GM21786 (cell line): ENCODE measurements around the gene ZNF804A.
A peak's percentile ranks its signal among the peaks of the same experiment; 100 is the strongest.
"Not testable (repeated sequence)": the region's sequence is repeated elsewhere in the genome, so short reads cannot be mapped to it uniquely, and the experiment has no call there.

Experiments
- ATAC-seq: cut with Tn5 transposase; IDR thresholded peaks from one replicate; pipeline ENCODE4 v1.9.1; 2021; ENCODE audit not compliant: unreplicated experiment

ZNF804A gene

DNA sequence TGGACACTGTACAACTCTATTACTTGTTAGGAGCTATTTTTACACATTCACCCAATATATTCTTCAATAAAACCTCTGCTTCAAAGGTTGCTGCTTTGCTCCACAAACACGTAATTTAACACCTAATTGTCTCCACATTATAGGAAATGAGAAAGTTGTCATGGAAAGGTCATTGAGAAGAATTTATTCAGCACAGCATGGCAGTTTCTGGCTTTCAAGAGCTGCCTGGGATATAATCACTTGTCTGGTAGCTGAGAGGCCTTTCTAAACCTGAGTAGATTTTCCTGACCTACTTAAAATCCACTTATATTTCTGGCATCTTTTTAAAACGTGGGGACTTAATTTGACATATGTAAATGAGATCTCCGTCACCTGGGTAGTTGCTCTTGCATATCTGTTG lies 216.1 kb downstream of the ZNF804A start:
- no peak for ATAC-seq

DNA sequence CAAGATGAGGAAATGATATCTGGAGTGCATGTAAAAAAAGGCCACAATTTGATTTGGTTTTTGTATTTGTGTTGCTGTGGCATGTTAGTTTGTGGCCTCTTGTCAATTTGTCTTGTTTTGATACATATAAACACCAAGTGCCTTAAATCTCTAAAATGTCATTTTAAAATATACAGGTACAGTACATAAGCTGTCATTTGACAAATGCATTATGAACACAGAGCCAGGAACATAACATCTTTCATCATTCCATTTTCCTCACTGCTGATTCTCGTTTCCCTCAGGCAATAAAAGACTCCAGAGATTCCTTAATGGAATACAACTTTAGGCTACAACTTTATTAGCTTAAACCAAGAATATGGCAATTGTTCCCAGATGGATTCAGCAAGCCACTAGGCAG lies 217.5 kb downstream of the ZNF804A start:
- ATAC-seq, result no peak

GRCh38 chr2:184824597-184824996 lies 226.3 kb downstream of the ZNF804A start:
- no peak for ATAC-seq

- no peak for ATAC-seq
Observed at GRCh38 chr2:184830531-184830930, 232.2 kb downstream of the ZNF804A start.

GRCh38 chr2:184834699-184835397 lies 236.5 kb downstream of the ZNF804A start:
- no peak for ATAC-seq

DNA sequence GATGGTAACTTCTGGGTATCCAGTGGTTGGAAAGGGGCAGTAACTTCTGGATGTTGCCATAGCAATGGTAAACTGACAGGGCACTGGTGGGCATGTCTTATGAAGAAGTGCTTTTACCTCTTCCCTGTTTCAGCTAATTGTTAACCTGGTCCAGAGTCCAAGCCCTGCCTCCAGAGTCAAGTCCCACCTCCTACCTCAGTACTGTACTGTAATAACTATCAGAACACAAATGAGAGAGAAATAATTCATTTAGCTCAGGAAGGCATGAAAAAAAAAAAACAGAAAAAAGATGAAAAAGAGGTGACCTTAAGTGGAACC lies 237.0 kb downstream of the ZNF804A start:
- ATAC-seq, result no peak

DNA sequence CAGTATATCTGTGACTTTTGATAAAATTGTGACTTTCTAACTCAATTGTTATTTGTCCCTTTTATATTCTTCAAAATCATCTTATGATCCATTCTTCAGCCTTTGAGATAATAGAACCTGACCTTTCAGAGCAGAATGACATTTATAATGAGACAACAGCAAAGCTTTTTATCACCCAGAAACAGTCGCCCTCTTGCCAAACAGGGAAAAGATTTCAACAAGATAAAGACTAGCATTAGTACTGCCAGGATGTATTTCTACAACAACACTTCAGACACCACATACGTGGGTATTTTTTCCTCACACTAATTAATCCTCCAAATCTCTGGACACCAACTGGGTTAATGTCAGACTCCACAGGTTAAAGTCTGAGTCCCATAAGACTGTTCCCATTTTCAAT lies 249.0 kb downstream of the ZNF804A start:
- ATAC-seq, result no peak

DNA sequence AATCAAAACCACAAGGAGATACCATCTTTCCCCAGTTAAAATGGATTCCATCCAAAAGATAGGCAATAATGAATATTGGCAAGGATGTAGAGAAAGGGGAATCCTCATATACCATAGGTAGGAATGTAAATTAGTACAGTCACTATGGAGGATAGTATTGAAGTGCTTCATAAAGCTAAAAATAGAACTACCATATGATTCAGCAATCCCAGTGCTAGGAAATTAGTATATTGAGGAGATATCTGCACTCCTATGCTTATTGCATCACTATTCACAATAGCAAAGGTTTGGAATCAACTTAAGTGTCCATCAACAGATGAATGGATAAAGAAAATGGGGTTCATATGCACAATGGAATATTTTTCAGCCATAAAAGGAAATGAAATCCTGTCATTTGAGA lies 251.2 kb downstream of the ZNF804A start:
- no peak for ATAC-seq

- no peak for ATAC-seq
Observed at GRCh38 chr2:184851576-184851975, 253.2 kb downstream of the ZNF804A start.

- no peak for ATAC-seq
Observed at GRCh38 chr2:184859187-184859586, 260.9 kb downstream of the ZNF804A start.

GRCh38 chr2:184860744-184861143 lies 262.4 kb downstream of the ZNF804A start:
- no peak for ATAC-seq

- ATAC-seq, result no peak
Observed at GRCh38 chr2:184875212-184875611, 276.9 kb downstream of the ZNF804A start.

DNA sequence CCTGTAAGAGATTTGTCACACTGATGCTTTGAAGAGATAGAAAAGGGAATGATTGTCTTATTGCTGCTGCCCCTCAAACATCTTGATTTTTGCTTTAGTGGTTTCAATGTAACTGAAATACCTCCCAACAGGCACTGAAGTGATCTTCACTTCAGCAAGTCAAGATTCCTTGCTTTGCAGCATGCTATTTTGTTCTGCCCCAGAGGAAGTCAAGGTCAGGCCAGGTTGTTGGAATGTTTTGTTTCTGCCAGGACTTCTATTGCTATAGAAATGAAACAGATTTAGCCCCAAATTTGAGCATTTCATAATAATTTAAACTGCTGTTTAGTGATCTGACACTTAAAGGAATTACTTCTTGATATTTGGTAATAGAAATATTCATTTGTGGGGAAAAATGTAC lies 277.6 kb downstream of the ZNF804A start:
- ATAC-seq, result no peak

GRCh38 chr2:184877909-184878308 lies 279.6 kb downstream of the ZNF804A start:
- ATAC-seq, result no peak

- no peak for ATAC-seq
Observed at GRCh38 chr2:184879671-184880070, 281.3 kb downstream of the ZNF804A start.

DNA sequence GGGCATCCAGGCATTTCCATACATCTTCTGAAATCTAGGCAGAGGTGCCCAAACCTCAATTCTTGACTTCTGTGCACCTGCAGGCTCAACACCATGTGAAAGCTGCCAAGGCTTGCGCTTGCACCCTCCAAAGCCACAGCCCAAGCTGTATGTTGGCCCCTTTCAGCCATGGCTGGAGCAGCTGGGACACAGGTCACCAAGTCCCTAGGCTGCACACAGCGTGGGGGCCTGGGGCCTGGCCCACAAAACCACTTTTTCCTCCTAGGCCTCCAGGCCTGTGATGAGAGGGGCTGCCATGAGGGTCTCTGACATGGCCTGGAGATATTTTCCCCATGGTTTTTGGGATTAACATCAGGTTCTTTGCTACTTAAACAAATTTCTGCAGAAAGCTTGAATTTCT lies 288.3 kb downstream of the ZNF804A start:
- ATAC-seq, result not testable (repeated sequence)

GRCh38 chr2:184890311-184890710 lies 292.0 kb downstream of the ZNF804A start:
- peak; percentile 90 for ATAC-seq

- no peak for ATAC-seq
Observed at GRCh38 chr2:184904991-184905390, 306.7 kb downstream of the ZNF804A start.

DNA sequence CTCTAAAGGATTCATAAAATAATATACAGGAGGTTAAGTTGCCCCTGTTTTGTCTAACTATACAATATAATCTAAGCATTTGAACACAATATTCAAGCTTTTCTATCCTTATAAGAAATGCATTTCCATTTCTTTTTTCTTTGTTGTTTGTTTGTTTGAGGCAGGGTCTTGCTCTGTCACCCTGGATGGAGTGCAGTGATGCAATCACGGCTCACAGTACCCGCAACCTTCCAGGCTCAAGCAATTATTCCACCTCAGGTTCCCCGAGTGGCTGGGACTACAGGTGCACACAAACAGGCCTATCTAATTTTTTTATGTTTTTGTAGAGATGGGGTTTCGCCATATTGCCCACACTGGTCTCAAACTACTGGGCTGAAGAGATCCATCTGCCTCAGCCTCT lies 307.8 kb downstream of the ZNF804A start:
- ATAC-seq, result no peak

DNA sequence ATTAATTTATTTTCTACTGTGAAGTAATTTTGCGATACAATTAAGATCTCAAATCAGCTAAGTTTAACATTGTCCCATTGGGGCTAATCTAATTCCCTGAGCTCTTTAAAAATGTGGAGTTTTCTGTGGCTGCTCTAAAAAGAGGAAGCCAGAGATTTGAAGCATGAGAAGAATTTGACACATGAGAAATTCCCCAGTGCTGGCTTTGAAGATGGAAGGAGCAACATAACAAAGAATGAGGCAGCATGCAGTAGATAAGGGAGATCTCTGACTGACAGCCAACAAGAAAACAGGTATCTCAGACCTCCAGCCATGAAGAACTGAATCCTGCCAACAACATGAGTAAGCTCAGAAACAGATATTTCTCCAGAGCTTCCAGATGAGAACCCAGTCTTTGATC lies 308.4 kb downstream of the ZNF804A start:
- ATAC-seq, result no peak

DNA sequence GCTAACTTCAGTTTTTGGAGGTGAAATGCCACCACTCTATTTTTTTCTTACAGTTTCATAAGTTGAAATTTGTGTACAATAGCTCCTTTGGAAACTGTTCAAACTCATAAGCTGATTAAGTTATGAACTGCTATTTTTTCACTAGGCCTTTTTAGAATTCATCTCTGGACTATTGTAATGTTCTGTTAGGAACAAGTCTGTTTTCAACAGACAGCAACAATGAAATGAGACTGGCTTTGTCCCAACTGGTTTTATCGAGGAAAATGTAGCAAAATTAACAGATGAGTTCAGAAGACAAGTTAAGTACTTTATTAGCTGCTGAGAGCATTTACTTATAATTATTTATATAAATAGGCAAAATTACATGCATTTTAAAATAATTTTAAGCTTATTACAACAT lies 310.6 kb downstream of the ZNF804A start:
- no peak for ATAC-seq

- ATAC-seq, result no peak
Observed at GRCh38 chr2:184920451-184920965, 322.2 kb downstream of the ZNF804A start.

GRCh38 chr2:184921676-184922075 lies 323.3 kb downstream of the ZNF804A start:
- ATAC-seq, result no peak
